H1 (cell line): Measurements from ENCODE around the gene PCDHB10. TPM values are rescaled to one million over a fixed set of nuclear protein-coding genes. Genes with fewer than 3 reads are reported as not detected.

Experiments
- CTCF ChIA-PET: fragments of 300-600 bp; sonication (Branson Sonifier 250); formaldehyde crosslinking; loops from one replicate; lab custom pipeline; 2021; ENCODE audit not compliant: partially characterized antibody; lab: Charles Lee
- POLR2A ChIA-PET: fragments of 300-600 bp; sonication (Branson Sonifier 250); formaldehyde crosslinking; loops from one replicate; lab custom pipeline; 2021; ENCODE audit warnings: inconsistent platforms; ENCODE audit not compliant: partially characterized antibody; lab: Charles Lee
- DNase-seq, 2 experiments: peaks; one replicate each; pipeline versions ENCODE4 v3.0.0 to v3.0.0-alpha.2; 2010 to 2022; ENCODE audit warnings: low spot score in 2 of 2, low read depth in 1 of 2, mixed read lengths in 1 of 2
- FAIRE-seq: peaks from 2 replicates; lab custom pipeline; 2011; peaks lifted over from hg19 to GRCh38; lab: Jason Lieb, UNC
- H2AFZ ChIP-seq: 2 replicates; pipeline ENCODE4 v1.8.1; 2012; ENCODE audit warnings: low read length, inconsistent platforms
- H2AK5ac ChIP-seq: 2 replicates; pipeline ENCODE4 v1.6.1; 2013; ENCODE audit warnings: low read depth, low read length
- H2BK120ac ChIP-seq: replicated peaks from 2 replicates; pipeline ENCODE3; 2013; ENCODE audit warnings: low read depth, low read length, inconsistent platforms
- H2BK12ac ChIP-seq: 2 replicates; pipeline ENCODE4 v1.6.1; 2013; ENCODE audit warnings: low read depth, low read length
- H2BK15ac ChIP-seq: 2 replicates; pipeline ENCODE4 v1.6.1; 2013; ENCODE audit warnings: low read length
- H2BK20ac ChIP-seq: 2 replicates; pipeline ENCODE4 v1.6.1; 2013; ENCODE audit warnings: low read length
- H2BK5ac ChIP-seq: 2 replicates; pipeline ENCODE4 v1.6.1; 2013; ENCODE audit warnings: low read depth, low read length
- H3K14ac ChIP-seq: 2 replicates; pipeline ENCODE4 v1.6.1; 2013; ENCODE audit warnings: inconsistent platforms; ENCODE audit not compliant: insufficient read length
- H3K18ac ChIP-seq: 2 replicates; pipeline ENCODE4 v1.6.1; 2013; ENCODE audit warnings: low read length; ENCODE audit errors: extremely low read depth
- H3K23ac ChIP-seq: 2 replicates; pipeline ENCODE4 v1.6.1; 2013; ENCODE audit warnings: inconsistent platforms; ENCODE audit not compliant: insufficient read length
- H3K23me2 ChIP-seq: 2 replicates; pipeline ENCODE4 v1.6.1; 2013; ENCODE audit warnings: low read depth, low read length
- H3K27ac ChIP-seq: 2 replicates; pipeline ENCODE4 v1.6.1; 2011; ENCODE audit warnings: low read depth, low read length, inconsistent platforms
- H3K27me3 ChIP-seq, 4 experiments: replicated peaks in 1 of 4; 1 replicate in 1 of 4; 2 replicates in 3 of 4; pipeline versions ENCODE4 v1.6.1 to v1.8.1; 2011 to 2013; ENCODE audit warnings: low read length in 3 of 4, mild to moderate bottlenecking in 3 of 4, inconsistent platforms in 2 of 4, mixed read lengths in 2 of 4, moderate library complexity in 1 of 4; ENCODE audit not compliant: control insufficient read depth in 3 of 4, insufficient read depth in 3 of 4; ENCODE audit errors: extremely low read depth in 1 of 4
- H3K36me3 ChIP-seq, 4 experiments: 2 replicates each; pipeline versions ENCODE4 v1.6.1 to v1.8.1; 2011 to 2013; ENCODE audit warnings: mild to moderate bottlenecking in 4 of 4, low read length in 3 of 4, moderate library complexity in 2 of 4, control low read depth in 1 of 4, inconsistent platforms in 1 of 4; ENCODE audit not compliant: insufficient read depth in 4 of 4, control insufficient read depth in 2 of 4
- H3K4ac ChIP-seq: replicated peaks from 2 replicates; pipeline ENCODE3; 2013; ENCODE audit warnings: low read length, low read depth, mixed read lengths, inconsistent platforms; ENCODE audit not compliant: insufficient read length
- H3K4me1 ChIP-seq, 4 experiments: replicated peaks in 1 of 4; 1 replicate in 1 of 4; 2 replicates in 3 of 4; pipeline versions ENCODE4 v1.6.1 to v1.8.1; 2011 to 2013; ENCODE audit warnings: low read length in 3 of 4, inconsistent platforms in 2 of 4, mixed read lengths in 1 of 4; ENCODE audit not compliant: insufficient read depth in 4 of 4, control insufficient read depth in 3 of 4
- H3K4me2 ChIP-seq, 2 experiments: 2 replicates each; pipeline versions ENCODE4 v1.6.1 to v1.8.1; 2011 to 2013; ENCODE audit warnings: low read depth in 2 of 2, low read length in 2 of 2, control low read depth in 1 of 2, inconsistent platforms in 1 of 2, mild to moderate bottlenecking in 1 of 2; ENCODE audit not compliant: insufficient read depth in 1 of 2
- H3K4me3 ChIP-seq, 4 experiments: fragments of 200-600, 300-600 bp in 1 of 4; sonication (generic), shearing (Covaris generic), sonication (Bioruptor Twin) in 1 of 4; 2 replicates each; pipeline versions ENCODE4 v1.5.1 to v1.8.1; 2011 to 2016; ENCODE audit warnings: low read length in 4 of 4, low read depth in 3 of 4, control low read depth in 2 of 4, inconsistent platforms in 2 of 4, mild to moderate bottlenecking in 2 of 4, mixed read lengths in 1 of 4, moderate library complexity in 1 of 4; ENCODE audit not compliant: insufficient read depth in 2 of 4; ENCODE audit errors: extremely low read depth in 1 of 4
- H3K56ac ChIP-seq: replicated peaks from 2 replicates; pipeline ENCODE3; 2013; ENCODE audit warnings: low read depth, mild to moderate bottlenecking, mixed read lengths, low read length, inconsistent platforms; ENCODE audit not compliant: insufficient read length
- H3K79me1 ChIP-seq: 2 replicates; pipeline ENCODE4 v1.6.1; 2013; ENCODE audit warnings: low read depth, low read length, control low read depth
- H3K79me2 ChIP-seq, 2 experiments: 2 replicates each; pipeline versions ENCODE4 v1.6.1 to v1.8.1; 2012 to 2013; ENCODE audit warnings: low read length in 2 of 2, mild to moderate bottlenecking in 2 of 2, inconsistent platforms in 1 of 2; ENCODE audit not compliant: insufficient read depth in 2 of 2, control insufficient read depth in 1 of 2
- H3K9ac ChIP-seq, 4 experiments: replicated peaks in 1 of 4; 1 replicate in 1 of 4; 2 replicates in 3 of 4; pipeline versions ENCODE4 v1.6.1 to v1.8.1; 2011 to 2013; ENCODE audit warnings: low read depth in 3 of 4, low read length in 3 of 4, control low read depth in 2 of 4, mild to moderate bottlenecking in 2 of 4, moderate library complexity in 2 of 4, inconsistent platforms in 1 of 4; ENCODE audit errors: extremely low read depth in 1 of 4
- H3K9me3 ChIP-seq, 2 experiments: 2 replicates each; pipeline versions ENCODE4 v1.6.1 to v1.8.1; 2012 to 2013; ENCODE audit warnings: mild to moderate bottlenecking in 2 of 2, moderate library complexity in 2 of 2, control low read depth in 1 of 2, inconsistent platforms in 1 of 2, low read depth in 1 of 2, low read length in 1 of 2, mixed read lengths in 1 of 2; ENCODE audit not compliant: insufficient read depth in 2 of 2
- H4K20me1 ChIP-seq, 2 experiments: replicated peaks in 1 of 2; 2 replicates each; pipeline versions ENCODE3 to v1.8.1; 2011 to 2013; ENCODE audit warnings: inconsistent platforms in 2 of 2, low read length in 2 of 2, mild to moderate bottlenecking in 1 of 2; ENCODE audit not compliant: insufficient read depth in 2 of 2, control insufficient read depth in 1 of 2
- H4K5ac ChIP-seq: 2 replicates; pipeline ENCODE4 v1.6.1; 2013; ENCODE audit warnings: low read length, low read depth, mixed read lengths, inconsistent platforms; ENCODE audit not compliant: insufficient read length
- H4K8ac ChIP-seq: 2 replicates; pipeline ENCODE4 v1.8.0; 2013; ENCODE audit warnings: mild to moderate bottlenecking, moderate library complexity, low read length, inconsistent platforms; ENCODE audit not compliant: insufficient read depth; ENCODE audit errors: extremely low read depth
- H4K91ac ChIP-seq: replicated peaks from 2 replicates; pipeline ENCODE3; 2013; ENCODE audit warnings: low read length, mixed read lengths, inconsistent platforms; ENCODE audit not compliant: insufficient read length
- BACH1 ChIP-seq: IDR thresholded peaks from 2 replicates; pipeline ENCODE4 v1.6.1; 2012; ENCODE audit warnings: low read length, improper control_type of control experiment
- CBX8 ChIP-seq: fragments of 300-800, 300-1000 bp; sonication (generic); IDR thresholded peaks from 2 replicates; pipeline ENCODE4 v1.7.1; 2016; ENCODE audit warnings: low read depth, low read length, borderline replicate concordance
- CTCF ChIP-seq, 3 experiments: IDR thresholded peaks; 1 replicate in 2 of 3; 2 replicates in 1 of 3; pipeline versions ENCODE4 v1.5.1 to v1.6.1; 2011; ENCODE audit warnings: low read length in 3 of 3, mild to moderate bottlenecking in 3 of 3, inconsistent platforms in 2 of 3, low read depth in 1 of 3, moderate library complexity in 1 of 3; ENCODE audit not compliant: insufficient read depth in 1 of 3; ENCODE audit errors: control extremely low read depth in 1 of 3
- MAFK ChIP-seq: IDR thresholded peaks from 2 replicates; pipeline ENCODE4 v1.6.1; 2012; ENCODE audit warnings: low read depth, mild to moderate bottlenecking, improper control_type of control experiment, low read length
- RAD21 ChIP-seq, 2 experiments: IDR thresholded peaks in 1 of 2; conservative IDR thresholded peaks in 1 of 2; 2 replicates each; pipeline ENCODE4 v1.6.1; 2011; ENCODE audit warnings: low read depth in 2 of 2, low read length in 2 of 2, improper control_type of control experiment in 1 of 2, inconsistent platforms in 1 of 2, mild to moderate bottlenecking in 1 of 2, moderate library complexity in 1 of 2
- SIRT6 ChIP-seq: IDR thresholded peaks from one replicate; pipeline ENCODE4 v1.7.1; 2012; ENCODE audit warnings: low read length, inconsistent platforms
- WGBS, 2 experiments: shearing (Covaris generic) in 1 of 2; methylation state at CpG; one replicate each; pipeline versions ENCODE4 v1.1.6 to v1.1.7; 2013 to 2015; ENCODE audit warnings: low lambda C conversion rate in 2 of 2, mixed read lengths in 2 of 2, inconsistent platforms in 1 of 2, low coverage in 1 of 2, missing lambda C conversion rate in 1 of 2; ENCODE audit not compliant: insufficient replicate concordance in 2 of 2, insufficient coverage in 1 of 2, insufficient read length in 1 of 2; ENCODE audit errors: extremely low coverage in 1 of 2, missing lambda C conversion rate in 1 of 2; 5-methylcytosine and 5-hydroxymethylcytosine counted together
- polyA plus RNA-seq, 7 experiments: library from polyadenylated mRNA; depleted of rRNA in 3 of 7; stranded (reverse) in 5 of 7; unstranded in 2 of 7; fragments of >200 nt in 5 of 7; fragments of 200-250 nt in 2 of 7; gene quantifications; 1 replicate in 5 of 7; 2 replicates in 1 of 7; 4 replicates in 1 of 7; pipeline versions ENCODE4 v1.2.1 to v1.2.3, GENCODE V29; 2011 to 2013; ENCODE audit warnings: missing spikeins in 2 of 7, mixed read lengths in 2 of 7
- total RNA-seq: library from RNA; stranded (reverse); fragmentation: NEBNext Ultra II Directional; extraction: Animal tissue kit (Norgen Biotek cat#: 25700); gene quantifications from 2 replicates; pipeline ENCODE4 v1.2.1, GENCODE V29; 2021

The PCDHB10 gene
- total and polyA plus RNA-seq, 2 of the 8 experiments (the other 6 are each of a cell fraction or from before 2014, with no cell fraction given), result 1.3 to 1.8 TPM

DNA sequence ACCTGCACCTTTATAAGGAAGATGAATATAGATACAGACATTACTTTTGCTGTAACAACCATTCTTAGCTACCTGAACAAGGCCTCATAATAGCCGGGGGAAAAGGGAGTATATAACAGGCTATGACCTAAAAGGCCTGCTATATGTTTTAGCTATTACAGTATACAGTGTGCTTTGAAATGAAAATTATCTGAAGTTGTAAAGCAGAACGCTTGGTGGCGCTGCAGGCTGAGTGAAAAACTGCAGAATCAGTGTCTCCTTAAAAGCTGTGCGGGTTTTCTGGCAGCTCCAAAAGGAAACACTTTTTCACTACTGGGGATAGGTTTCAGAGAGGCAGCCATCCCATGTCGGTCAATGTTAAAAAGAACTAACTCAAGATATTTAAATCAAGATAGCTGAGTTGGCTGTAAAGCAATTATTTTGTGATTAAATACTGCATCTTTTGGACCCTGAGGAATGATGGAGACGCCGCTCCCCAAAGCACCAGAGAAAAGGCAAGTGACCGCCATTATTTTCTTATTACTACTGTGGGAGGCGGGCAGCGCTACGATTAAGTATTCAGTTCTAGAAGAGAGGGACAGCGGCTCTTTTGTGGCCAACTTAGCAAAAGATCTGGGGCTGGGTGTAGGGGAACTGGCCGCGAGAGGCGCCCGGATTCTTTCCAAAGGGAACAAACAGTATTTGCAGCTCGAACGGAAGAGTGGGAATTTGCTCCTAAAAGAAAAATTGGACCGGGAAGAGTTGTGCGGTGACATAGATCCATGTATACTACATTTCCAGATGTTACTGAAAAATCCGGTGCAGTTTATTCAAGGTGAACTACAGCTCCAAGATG lies 36.4 kb upstream of the PCDHB10 start:
- ChIA-PET POLR2A (interaction anchor here (0.6 to 1.7 kb wide), 6 partner anchors 11 to 61 kb away, joined by 3 to 5 read pairs (median 4); partner anchors contain the start of genes PCDHB2 and PCDHB5), CTCF (interaction anchor here (0.6 to 5.2 kb wide), 53 partner anchors 8 to 1200 kb away, joined by 3 to 48 read pairs (median 4); partner anchors contain the start of genes PCDHA11, PCDHA12, PCDHB10 and PCDHB11)
- Histone ChIP-seq H3K4me2 (peak overlapping the region in 1 of 2 experiments; percentile 56; a peak in 1 of 4 replicates), H3K9me3 (peaks cover 0 to 15% of the 10 kb centered on the region in 2 experiments; a peak in 2 of 4 replicates), H4K8ac (no peak overlapping the region), H2BK20ac (no peak overlapping the region), H3K9ac (no peak overlapping the region), H2BK12ac (no peak overlapping the region), H3K4me1 (no peaks in the 10 kb centered on the region), H3K14ac (no peak overlapping the region), H3K4ac (no peak overlapping the region), H2AFZ (peak overlapping the region; percentile 18; the same call in 1 of the 2 replicates), H3K23me2 (no peaks in the 10 kb centered on the region), H3K79me2 (no peaks in the 10 kb centered on the region), H3K27me3 (no peaks in the 10 kb centered on the region), H3K56ac (no peak overlapping the region), H2BK15ac (no peak overlapping the region), H2BK120ac (no peak overlapping the region), H3K18ac (no peak overlapping the region), H3K36me3 (no peaks in the 10 kb centered on the region), H4K5ac (no peak overlapping the region), H2AK5ac (no peak overlapping the region), H3K79me1 (no peaks in the 10 kb centered on the region), H3K23ac (no peak overlapping the region), H3K4me3 (no peak overlapping the region), H4K20me1 (no peaks in the 10 kb centered on the region), H4K91ac (no peak overlapping the region), H3K27ac (no peak overlapping the region), H2BK5ac (no peak overlapping the region)
- DNase-seq (peak in 1 of 2 experiments; percentile 67), FAIRE-seq (peak; percentile 76)
- WGBS, 2 experiments, result 79% methylated on average over 21 of the region's 21 CpGs; no CpG with 5 or more reads in 1 of the 2 experiments
- TF ChIP-seq SIRT6 (no peak), MAFK (peak; percentile 53; the same call in 1 of the 2 replicates), CBX8 (no peak), BACH1 (peak; percentile 47; the same call in 1 of the 2 replicates), RAD21 (IDR thresholded peaks at IDR 0.05 in 1 of 2, conservative IDR thresholded peaks at IDR 0.05 in 1 of 2; ENCODE audit: low read depth in 2 of 2, low read length in 2 of 2) (peak; percentile 58 to 69), CTCF (IDR thresholded peaks at IDR 0.05; ENCODE audit: control extremely low read depth in 1 of 3, insufficient read depth in 1 of 3, low read depth in 1 of 3, low read length in 3 of 3) (peak in 2 of 3 experiments; percentile 70 to 72; a peak in 3 of 4 replicates)
